HepG2 (cell line): ENCODE results near the gene ATP6V1G2. TPM values are rescaled to one million over a fixed set of nuclear protein-coding genes. Genes with fewer than 3 reads are reported as not detected.

Experiments
- ATF7 ChIP-seq, 2 experiments: fragments of 450-650 bp in 1 of 2; sonication (generic) in 1 of 2; formaldehyde crosslinking in 1 of 2; IDR thresholded peaks; 2 replicates each; pipeline versions ENCODE4 v1.4.0 to v1.6.1; 2016 to 2020; ENCODE audit warnings: antibody characterized with exemption in 1 of 2, mild to moderate bottlenecking in 1 of 2, missing genetic modification reagents in 1 of 2
- CENPX ChIP-seq: sonication (generic); formaldehyde crosslinking; IDR thresholded peaks from 2 replicates; pipeline ENCODE4 v1.9.0; 2021; ENCODE audit warnings: mild to moderate bottlenecking, missing genetic modification reagents, moderate library complexity
- DNMT1 ChIP-seq: sonication (generic); formaldehyde crosslinking; IDR thresholded peaks from 2 replicates; pipeline ENCODE4 v1.5.1; 2020; ENCODE audit warnings: mild to moderate bottlenecking, missing genetic modification reagents
- EZH2 ChIP-seq: conservative IDR thresholded peaks from 2 replicates; pipeline ENCODE4 v1.6.1; 2012; ENCODE audit warnings: mild to moderate bottlenecking, low read depth, low read length, moderate library complexity
- FOXK1 ChIP-seq: sonication (generic); formaldehyde crosslinking; IDR thresholded peaks from 2 replicates; pipeline ENCODE4 v1.4.0; 2020; ENCODE audit warnings: low read depth, missing genetic modification reagents, borderline replicate concordance
- FOXK2 ChIP-seq: fragments of 450-650 bp; IDR thresholded peaks from 2 replicates; pipeline ENCODE4 v1.6.1; 2016
- HMG20A ChIP-seq: IDR thresholded peaks from 2 replicates; pipeline ENCODE4 v1.6.1; 2016; ENCODE audit warnings: borderline replicate concordance
- HOXA9 ChIP-seq: sonication (generic); formaldehyde crosslinking; IDR thresholded peaks from 2 replicates; pipeline ENCODE4 v1.8.1; 2022; ENCODE audit warnings: missing genetic modification reagents, mild to moderate bottlenecking, moderate library complexity, borderline replicate concordance
- JUNB ChIP-seq: sonication (generic); formaldehyde crosslinking; IDR thresholded peaks from 2 replicates; pipeline ENCODE4 v1.8.0; 2022; ENCODE audit warnings: missing genetic modification reagents, mild to moderate bottlenecking, borderline replicate concordance
- KMT2B ChIP-seq: IDR thresholded peaks from 2 replicates; pipeline ENCODE4 v1.6.1; 2016; ENCODE audit warnings: missing genetic modification reagents, missing compliant biosample characterization
- MIER2 ChIP-seq: IDR thresholded peaks from 2 replicates; pipeline ENCODE4 v1.6.1; 2016; ENCODE audit warnings: missing biosample characterization, missing genetic modification reagents
- NFYB ChIP-seq: sonication (generic); formaldehyde crosslinking; IDR thresholded peaks from 2 replicates; pipeline ENCODE4 v1.4.0; 2020; ENCODE audit warnings: missing genetic modification reagents
- TCF7L2 ChIP-seq: IDR thresholded peaks from 2 replicates; pipeline ENCODE4 v1.6.1; 2011; ENCODE audit warnings: mild to moderate bottlenecking, low read depth, low read length, moderate library complexity
- TEAD2 ChIP-seq: sonication (generic); formaldehyde crosslinking; IDR thresholded peaks from 2 replicates; pipeline ENCODE4 v1.9.0; 2021; ENCODE audit warnings: missing genetic modification reagents
- ZBTB20 ChIP-seq: sonication (generic); formaldehyde crosslinking; IDR thresholded peaks from 2 replicates; pipeline ENCODE4 v1.8.1; 2023; ENCODE audit warnings: missing genetic modification reagents, low read depth, mild to moderate bottlenecking, borderline replicate concordance
- ZFX ChIP-seq: sonication (generic); formaldehyde crosslinking; IDR thresholded peaks from 2 replicates; pipeline ENCODE4 v1.4.0; 2020; ENCODE audit warnings: mild to moderate bottlenecking, low read depth, missing genetic modification reagents, moderate library complexity
- ZNF292 ChIP-seq: sonication (generic); formaldehyde crosslinking; IDR thresholded peaks from 2 replicates; pipeline ENCODE4 v1.8.1; 2022; ENCODE audit warnings: mild to moderate bottlenecking, low read depth, missing genetic modification reagents, borderline replicate concordance
- ZNF350 ChIP-seq: sonication (generic); formaldehyde crosslinking; IDR thresholded peaks from 2 replicates; pipeline ENCODE4 v1.4.0; 2020; ENCODE audit warnings: mild to moderate bottlenecking, low read depth, missing genetic modification reagents, borderline replicate concordance
- ZNF446 ChIP-seq: sonication (generic); formaldehyde crosslinking; IDR thresholded peaks from 2 replicates; pipeline ENCODE4 v1.5.0; 2020; ENCODE audit warnings: mild to moderate bottlenecking, missing genetic modification reagents
- ZNF564 ChIP-seq: sonication (generic); formaldehyde crosslinking; IDR thresholded peaks from 2 replicates; pipeline ENCODE4 v1.8.1; 2023; ENCODE audit warnings: mild to moderate bottlenecking, missing genetic modification reagents
- ZNF605 ChIP-seq: sonication (generic); formaldehyde crosslinking; IDR thresholded peaks from 2 replicates; pipeline ENCODE4 v1.8.0; 2022; ENCODE audit warnings: mild to moderate bottlenecking, missing genetic modification reagents
- ZNF776 ChIP-seq: sonication (generic); formaldehyde crosslinking; IDR thresholded peaks from 2 replicates; pipeline ENCODE4 v1.4.0; 2020; ENCODE audit warnings: mild to moderate bottlenecking, missing genetic modification reagents
- ZNF883 ChIP-seq: sonication (generic); formaldehyde crosslinking; IDR thresholded peaks from 2 replicates; pipeline ENCODE4 v1.5.1; 2020; ENCODE audit warnings: mild to moderate bottlenecking, missing genetic modification reagents; ENCODE audit errors: not compliant biosample characterization
- ZSCAN31 ChIP-seq: sonication (generic); formaldehyde crosslinking; IDR thresholded peaks from 2 replicates; pipeline ENCODE4 v1.5.0; 2020; ENCODE audit warnings: low read depth, mild to moderate bottlenecking, missing genetic modification reagents
- polyA plus RNA-seq, 8 experiments: library from polyadenylated mRNA; depleted of rRNA in 3 of 8; stranded (reverse) in 7 of 8; unstranded in 1 of 8; fragments of >200 nt; fragmentation: Illumina TruSeq in 4 of 8; extraction: Trizol in 4 of 8; gene quantifications; 2 replicates each; pipeline versions ENCODE4 v1.2.1 to v1.2.3, GENCODE V29; 2011 to 2016; ENCODE audit warnings: low read depth in 4 of 8, missing spikeins in 1 of 8, mixed read lengths in 1 of 8; ENCODE audit not compliant: insufficient read depth in 1 of 8
- total RNA-seq, 5 experiments: library from RNA; depleted of rRNA; stranded (reverse); fragments of >200 nt; fragmentation: Illumina TruSeq; extraction: Trizol; gene quantifications; 2 replicates each; pipeline ENCODE4 v1.2.3, GENCODE V29; 2016; ENCODE audit warnings: low read depth in 1 of 5
- TF ChIP-seq, protein P1 (sequence below): sonication (generic); formaldehyde crosslinking; IDR thresholded peaks from 2 replicates; pipeline ENCODE4 v1.4.0; 2020; ENCODE audit warnings: missing genetic modification reagents, mild to moderate bottlenecking, borderline replicate concordance
- TF ChIP-seq, protein P2 (sequence below): sonication (generic); formaldehyde crosslinking; IDR thresholded peaks from 2 replicates; pipeline ENCODE4 v1.5.0; 2020; ENCODE audit warnings: mild to moderate bottlenecking, missing genetic modification reagents, borderline replicate concordance

Gene ATP6V1G2
- total and polyA plus RNA-seq, 2 of the 13 experiments (the other 11 are each of a cell fraction or from before 2014, with no cell fraction given), result 0.27 to 0.83 TPM

DNA sequence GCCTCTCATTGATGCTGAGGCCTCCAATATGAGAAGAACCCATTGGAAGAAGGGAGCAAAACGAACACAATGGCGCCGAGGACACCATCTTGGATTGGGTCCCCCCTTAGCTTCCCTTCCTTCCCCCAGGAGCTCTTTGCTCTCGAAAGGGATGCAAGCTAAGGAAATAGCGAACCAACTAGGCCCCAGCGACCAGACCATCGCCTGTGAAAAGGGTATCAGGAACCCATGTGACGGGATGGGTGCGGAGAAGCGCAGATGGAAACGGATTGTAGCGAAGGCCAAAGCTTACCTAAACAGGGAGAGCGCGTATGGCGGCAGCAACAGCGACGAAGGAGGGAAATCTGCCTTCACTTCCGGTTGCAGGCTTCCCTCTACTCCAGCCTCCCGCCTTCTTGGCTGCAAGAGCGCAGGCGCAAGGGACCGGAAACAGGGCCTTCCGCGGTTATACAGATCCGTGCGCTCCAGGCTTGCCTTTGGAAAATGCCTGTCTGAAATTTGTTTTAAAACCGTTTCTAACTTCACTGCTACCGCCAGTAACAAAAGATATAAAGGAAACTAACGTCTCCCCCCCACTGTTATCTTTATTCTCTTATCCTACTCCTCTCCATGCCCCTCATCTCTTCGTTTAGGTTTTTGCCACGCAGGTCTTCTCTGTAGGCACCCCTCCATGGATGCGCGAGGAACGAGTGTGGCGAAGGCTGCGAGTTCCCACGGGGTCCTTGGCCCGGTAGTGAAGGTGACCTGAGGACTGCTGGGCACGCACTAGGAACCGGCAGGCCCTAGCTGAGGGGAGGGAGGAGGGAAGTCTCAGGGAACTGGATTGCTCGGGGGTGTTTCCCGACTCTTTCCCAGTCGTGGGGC, 4.5 kb downstream of the ATP6V1G2 start, which contains the start of gene DDX39B (continued):
- TF ChIP-seq, protein P1, sequence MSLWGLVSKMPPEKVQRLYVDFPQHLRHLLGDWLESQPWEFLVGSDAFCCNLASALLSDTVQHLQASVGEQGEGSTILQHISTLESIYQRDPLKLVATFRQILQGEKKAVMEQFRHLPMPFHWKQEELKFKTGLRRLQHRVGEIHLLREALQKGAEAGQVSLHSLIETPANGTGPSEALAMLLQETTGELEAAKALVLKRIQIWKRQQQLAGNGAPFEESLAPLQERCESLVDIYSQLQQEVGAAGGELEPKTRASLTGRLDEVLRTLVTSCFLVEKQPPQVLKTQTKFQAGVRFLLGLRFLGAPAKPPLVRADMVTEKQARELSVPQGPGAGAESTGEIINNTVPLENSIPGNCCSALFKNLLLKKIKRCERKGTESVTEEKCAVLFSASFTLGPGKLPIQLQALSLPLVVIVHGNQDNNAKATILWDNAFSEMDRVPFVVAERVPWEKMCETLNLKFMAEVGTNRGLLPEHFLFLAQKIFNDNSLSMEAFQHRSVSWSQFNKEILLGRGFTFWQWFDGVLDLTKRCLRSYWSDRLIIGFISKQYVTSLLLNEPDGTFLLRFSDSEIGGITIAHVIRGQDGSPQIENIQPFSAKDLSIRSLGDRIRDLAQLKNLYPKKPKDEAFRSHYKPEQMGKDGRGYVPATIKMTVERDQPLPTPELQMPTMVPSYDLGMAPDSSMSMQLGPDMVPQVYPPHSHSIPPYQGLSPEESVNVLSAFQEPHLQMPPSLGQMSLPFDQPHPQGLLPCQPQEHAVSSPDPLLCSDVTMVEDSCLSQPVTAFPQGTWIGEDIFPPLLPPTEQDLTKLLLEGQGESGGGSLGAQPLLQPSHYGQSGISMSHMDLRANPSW (CRISPR knock-in tag), result peak; percentile 88
- TF ChIP-seq ZNF776 (CRISPR knock-in tag) (peak; percentile 72; the same call in 1 of the 2 replicates), ZNF564 (CRISPR knock-in tag) (peak; percentile 96), TCF7L2 (no peak), ZSCAN31 (CRISPR knock-in tag) (peak; percentile 76; the same call in 1 of the 2 replicates), MIER2 (CRISPR knock-in tag) (peak; percentile 68), ZFX (CRISPR knock-in tag) (peak; percentile 99), HOXA9 (CRISPR knock-in tag) (no peak; the same call in 1 of the 2 replicates), CENPX (no peak), ZNF350 (CRISPR knock-in tag) (peak; percentile 97), JUNB (no peak), ZNF605 (peak; percentile 96), FOXK2 (peak; percentile 63; the same call in 1 of the 2 replicates), EZH2 (no peak), ZBTB20 (CRISPR knock-in tag) (peak; percentile 85), DNMT1 (CRISPR knock-in tag) (peak; percentile 88; the same call in 1 of the 2 replicates), TEAD2 (no peak; the same call in 1 of the 2 replicates), KMT2B (peak; percentile 61; the same call in 1 of the 2 replicates), ZNF292 (peak; percentile 29; the same call in 1 of the 2 replicates), ZNF883 (CRISPR knock-in tag) (peak; percentile 89), FOXK1 (peak; percentile 72), HMG20A (CRISPR knock-in tag) (0 out of 2 replicates have a peak, but pooled peaks have one; percentile 25), NFYB (CRISPR knock-in tag) (0 out of 2 replicates have a peak, but pooled peaks have one; percentile 15), ATF7 (IDR thresholded peaks at IDR 0.05) (no peak), ATF7 (CRISPR knock-in tag; IDR thresholded peaks at IDR 0.05) (no peak), ZNF446 (no peak)
- TF ChIP-seq, protein P2, sequence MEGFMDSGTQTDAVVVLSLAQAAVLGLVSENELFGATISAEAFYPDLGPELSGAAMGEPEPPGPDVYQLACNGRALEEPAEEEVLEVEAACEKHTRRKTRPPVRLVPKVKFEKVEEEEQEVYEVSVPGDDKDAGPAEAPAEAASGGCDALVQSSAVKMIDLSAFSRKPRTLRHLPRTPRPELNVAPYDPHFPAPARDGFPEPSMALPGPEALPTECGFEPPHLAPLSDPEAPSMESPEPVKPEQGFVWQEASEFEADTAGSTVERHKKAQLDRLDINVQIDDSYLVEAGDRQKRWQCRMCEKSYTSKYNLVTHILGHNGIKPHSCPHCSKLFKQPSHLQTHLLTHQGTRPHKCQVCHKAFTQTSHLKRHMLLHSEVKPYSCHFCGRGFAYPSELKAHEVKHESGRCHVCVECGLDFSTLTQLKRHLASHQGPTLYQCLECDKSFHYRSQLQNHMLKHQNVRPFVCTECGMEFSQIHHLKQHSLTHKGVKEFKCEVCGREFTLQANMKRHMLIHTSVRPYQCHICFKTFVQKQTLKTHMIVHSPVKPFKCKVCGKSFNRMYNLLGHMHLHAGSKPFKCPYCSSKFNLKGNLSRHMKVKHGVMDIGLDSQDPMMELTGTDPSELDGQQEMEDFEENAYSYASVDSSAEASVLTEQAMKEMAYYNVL (CRISPR knock-in tag), result peak; percentile 85
